Islet precursor cell (in vitro differentiated cells): Measurements from ENCODE around the gene BCAM.

Experiments
- DNase-seq: peaks from one replicate; pipeline ENCODE4 v3.0.0-alpha.2; 2018

Gene BCAM

DNA sequence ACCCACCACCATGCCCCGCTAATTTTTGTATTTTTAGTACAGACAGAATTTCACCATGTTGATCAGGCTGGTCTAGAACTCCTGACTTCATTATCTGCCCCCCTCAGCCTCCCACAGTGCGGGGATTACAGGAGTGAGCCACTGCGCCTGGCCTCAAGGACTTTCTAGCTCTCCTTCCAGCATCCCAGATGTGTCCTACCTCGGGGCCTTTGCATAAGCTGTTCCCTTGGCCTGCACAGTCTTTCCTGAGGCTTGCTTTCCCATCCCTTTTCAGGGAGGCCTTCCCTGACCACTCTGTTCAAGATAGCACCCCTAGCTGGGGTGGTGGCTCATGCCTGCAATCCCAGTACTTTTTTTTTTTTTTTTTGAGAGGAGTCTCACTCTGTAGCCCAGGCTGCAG, 14.3 kb upstream of the BCAM start:
- no peak for DNase-seq

DNA sequence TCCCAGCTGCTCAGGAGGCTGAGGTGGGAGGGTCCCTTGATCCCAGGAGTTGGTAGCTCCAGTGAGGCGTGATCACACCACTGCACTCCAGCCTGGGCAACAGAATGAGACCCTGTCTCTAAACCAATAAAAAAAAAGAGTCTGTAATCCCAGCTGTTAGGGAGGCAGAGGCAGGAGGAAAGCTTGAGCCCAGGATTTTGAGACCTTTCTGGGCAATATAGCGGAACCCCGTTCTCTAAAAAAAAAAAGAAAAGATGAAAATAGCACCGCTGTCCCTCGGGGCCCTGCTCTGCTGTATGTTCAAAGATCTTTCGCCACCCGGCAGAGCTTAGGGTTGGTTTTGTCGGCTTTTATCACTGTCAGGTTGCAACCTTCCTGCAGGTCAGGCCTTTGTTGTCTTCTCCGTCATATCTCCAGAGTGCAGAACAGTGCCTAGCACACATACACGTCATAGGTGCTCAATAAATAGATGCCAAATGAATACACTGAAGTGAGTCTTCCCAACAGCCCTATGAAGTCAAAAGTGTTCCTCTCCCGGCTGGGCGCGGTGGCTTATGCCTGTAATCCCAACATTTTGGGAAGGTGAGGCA, 13.4 kb upstream of the BCAM start:
- no peak for DNase-seq

DNA sequence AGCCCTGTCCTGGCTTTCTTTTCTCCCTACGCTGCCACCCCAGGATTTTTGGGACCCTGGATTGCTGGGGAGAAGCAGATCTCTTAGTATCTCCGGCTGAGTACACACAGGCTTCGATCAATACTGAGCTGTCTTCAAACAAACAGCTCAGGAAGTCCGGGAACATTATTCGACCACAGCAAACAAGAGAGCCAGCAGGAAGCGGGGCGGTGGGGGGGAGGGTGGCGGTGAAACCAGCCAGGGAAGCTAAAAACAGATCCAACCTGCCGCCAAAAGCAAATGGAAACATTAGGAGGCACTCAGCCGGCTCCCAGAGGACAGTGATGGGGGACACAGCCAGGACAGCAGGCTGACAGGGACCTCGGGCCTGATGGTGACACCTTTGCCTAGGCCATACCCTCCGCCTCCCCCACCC, 12.2 kb upstream of the BCAM start:
- peak; percentile 74 for DNase-seq

DNA sequence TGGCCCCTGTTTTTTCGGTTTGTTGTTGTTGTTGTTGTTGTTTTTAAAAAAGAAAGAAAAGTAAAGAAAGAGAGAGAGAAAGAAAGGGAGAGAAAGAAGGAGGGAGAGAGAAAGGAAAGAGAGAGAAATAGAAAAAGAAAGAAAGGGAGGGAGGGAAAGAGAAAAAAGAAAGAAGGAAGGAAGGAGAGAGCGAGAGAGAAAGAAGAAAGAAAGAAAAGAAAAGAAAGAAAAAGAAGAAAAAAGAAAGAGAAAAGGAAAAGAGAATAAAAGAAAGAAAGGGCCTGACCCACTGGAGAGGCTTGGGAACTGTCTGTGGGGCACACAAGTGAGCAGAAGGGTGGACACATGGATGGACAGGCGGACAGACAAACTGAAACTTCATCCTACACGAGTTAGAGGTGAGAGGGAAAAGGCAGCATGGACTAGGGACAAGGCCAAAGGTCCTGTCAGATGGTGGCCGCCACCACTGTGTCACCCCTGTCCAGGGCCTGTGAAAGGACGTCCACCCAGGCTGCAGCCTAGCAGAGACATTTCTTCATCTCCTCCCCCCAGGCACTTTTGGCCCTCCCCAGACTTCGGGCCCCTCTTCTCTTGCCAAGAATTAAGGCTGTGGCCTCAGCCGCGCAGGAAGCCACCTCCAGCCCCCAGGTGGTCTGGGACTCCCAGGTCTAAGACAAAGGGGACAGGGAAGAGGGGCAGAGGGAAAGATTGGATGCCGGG, 9.1 kb upstream of the BCAM start:
- no peak for DNase-seq

DNA sequence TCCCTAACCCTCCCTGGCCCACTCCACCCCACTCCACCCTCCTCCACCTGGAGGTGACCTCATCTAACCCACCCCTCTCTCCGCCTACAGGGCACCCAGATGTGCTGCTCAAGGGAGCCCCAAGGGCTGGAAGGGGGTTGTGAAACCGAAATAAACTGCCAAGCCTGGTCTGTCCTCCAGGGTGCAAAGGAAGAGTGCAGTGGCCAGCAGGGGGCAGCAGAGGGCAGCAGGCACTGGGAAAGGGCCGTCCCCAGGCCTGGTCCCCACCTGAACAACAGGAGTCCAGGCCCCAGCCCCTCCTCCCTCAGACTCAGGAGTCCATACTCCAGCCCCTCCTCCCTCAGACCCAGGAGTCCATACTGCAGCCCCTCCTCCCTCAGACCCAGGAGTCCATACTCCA, 8.4 kb upstream of the BCAM start:
- peak; percentile 92 for DNase-seq

DNA sequence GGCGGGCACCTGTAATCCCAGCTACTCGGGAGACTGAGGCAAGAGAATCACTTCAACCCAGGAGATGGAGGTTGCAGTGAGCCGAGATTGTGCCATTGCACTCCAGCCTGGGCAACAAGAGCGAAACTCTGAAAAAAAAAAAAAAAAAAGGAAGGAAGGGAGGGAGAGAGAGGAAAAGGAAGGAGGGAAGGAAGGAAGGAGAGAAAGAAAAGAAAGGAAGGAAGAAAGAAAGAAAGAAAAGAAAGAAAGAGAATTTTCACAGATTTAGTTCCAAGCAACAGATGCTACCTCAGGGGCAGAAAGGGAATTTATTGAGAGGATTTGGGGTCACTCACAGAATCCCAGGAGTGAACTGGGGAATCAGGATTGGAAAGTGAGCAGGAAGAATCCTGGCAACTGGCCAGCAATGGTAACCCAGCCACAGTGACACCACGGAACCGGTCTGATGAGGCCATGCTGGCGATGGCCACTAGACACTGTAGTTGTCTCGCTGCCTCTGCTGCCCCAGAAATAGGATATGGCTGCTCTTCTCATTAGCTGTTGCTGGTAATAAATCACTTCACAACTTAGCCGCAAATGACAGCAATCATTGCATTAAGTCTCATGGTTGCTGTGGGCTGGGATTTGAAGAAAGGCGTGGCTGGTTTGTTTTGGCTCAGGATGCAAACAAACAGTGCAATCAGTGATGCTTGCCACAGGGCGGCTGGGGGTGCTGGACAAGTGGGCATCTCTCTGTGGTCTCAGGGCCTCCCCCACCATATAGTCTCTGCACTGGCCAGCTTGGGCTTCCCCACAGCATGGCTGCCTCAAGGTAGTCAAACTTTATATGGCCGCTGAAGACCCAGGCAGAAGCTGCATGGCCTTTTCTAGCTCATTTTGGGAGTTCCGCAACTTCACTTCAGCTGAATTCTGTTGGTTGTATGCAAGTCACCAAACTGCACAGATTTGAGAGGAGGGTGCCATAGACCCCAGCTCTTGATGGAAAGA, 5.2 kb upstream of the BCAM start:
- no peak for DNase-seq

DNA sequence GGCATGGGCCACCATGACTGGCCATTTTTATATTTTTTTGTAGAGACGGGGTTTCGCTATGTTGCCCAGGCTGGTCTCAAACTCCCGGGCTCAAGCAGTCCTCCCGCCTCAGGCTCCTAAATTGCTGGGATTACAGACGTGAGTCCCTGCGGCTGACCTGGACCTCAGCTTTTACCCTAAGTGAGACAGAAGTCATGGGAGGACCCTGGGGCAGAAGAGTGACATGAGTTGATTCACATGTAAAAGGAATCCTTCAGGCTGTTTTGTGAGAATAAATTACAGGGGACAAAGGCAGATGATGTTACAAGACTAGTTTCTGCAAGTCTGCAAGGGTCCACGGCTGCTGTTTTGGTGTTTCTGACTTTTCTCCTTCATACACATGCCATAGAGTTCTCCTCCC, 2.6 kb upstream of the BCAM start:
- DNase-seq = no peak

DNA sequence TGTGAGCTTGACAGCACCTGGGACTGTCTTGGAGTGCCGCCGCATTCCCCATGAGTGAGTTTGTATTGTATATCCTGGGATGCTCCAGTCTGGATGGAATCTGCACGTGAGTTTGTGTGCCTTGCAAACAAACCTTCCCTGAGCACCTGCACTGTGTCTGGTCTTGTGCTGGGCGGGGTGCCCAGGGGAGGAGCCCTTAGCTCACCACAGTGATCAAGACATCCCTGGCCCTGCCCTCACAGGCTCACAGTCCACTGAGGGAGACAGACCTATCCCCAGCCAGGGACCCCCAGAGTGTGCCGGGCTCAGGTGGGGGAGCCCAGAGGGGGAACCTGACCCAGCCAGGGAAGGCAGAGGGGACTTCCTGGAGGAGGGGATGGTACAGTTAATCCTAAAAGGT, 1.7 kb upstream of the BCAM start:
- no peak for DNase-seq

DNA sequence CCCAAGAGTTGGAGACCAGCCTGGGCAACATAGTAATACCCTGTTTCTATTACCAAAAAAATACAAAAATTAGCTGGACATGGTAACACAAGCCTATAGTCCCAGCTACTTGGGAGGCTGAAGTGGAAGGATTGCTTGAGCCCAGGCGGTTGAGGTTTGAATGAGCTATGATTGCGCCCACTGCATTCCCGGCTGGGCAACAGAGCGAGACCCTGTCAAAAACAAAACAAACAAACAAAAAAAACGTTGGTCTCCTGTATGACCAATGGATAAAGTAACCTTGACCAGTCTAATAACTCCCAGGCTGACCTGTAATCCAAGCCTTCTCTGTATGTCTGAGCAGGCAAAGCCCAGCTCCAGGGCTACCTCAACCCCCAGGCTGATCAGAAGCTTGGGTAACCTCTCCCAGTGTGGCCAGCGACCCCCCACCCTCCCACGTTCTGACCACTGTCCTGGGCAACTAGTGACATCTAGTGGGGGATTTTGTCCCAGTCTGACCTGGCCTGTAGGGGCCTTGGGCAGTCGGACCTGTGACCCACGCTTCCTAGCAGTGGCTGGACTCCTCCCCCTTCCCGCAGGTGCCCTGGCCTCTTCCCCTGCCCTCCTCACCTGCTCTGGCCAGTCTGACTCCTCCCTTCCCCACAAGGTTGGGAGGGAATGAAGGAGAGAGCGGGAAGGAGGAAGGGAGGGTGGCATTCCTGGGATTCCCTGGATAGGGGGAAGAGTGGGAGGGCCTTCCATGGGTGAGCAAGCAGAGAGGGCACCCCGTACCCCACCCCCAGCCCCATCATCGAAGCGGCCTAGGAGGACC, 1.0 kb upstream of the BCAM start:
- peak; percentile 97 for DNase-seq

DNA sequence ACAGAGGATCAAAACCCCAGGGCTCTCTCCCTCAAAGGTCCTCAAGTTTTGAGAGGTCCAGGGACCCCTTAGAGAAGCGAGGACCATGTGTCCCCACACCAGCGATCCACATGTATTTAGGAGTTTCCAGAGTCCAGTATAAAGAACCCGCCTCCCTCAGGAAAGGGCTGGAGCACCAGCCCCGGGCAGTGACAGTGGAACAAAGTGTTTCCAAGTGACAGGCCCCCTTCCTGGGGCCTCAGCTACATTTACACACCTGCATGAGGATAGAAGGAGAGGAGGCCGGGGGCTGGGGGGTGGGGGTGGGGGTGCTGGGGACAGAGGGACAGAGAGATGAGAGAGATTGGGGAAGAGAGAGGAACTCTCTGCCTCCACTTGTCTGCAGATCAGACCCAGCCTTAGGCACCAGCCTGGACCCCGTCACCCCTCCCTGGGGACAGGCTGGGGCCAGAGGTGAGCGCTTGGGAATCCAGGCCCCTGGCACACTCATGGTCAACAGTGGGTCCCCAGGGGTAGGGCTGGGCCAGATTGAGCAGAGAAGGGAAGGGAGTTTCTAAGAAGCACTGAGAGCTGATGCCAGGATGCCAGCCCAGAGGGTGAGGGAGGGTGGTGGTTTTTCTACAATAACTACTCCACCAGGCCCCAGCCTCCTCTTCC, 802 bp downstream of the BCAM start:
- no peak for DNase-seq

DNA sequence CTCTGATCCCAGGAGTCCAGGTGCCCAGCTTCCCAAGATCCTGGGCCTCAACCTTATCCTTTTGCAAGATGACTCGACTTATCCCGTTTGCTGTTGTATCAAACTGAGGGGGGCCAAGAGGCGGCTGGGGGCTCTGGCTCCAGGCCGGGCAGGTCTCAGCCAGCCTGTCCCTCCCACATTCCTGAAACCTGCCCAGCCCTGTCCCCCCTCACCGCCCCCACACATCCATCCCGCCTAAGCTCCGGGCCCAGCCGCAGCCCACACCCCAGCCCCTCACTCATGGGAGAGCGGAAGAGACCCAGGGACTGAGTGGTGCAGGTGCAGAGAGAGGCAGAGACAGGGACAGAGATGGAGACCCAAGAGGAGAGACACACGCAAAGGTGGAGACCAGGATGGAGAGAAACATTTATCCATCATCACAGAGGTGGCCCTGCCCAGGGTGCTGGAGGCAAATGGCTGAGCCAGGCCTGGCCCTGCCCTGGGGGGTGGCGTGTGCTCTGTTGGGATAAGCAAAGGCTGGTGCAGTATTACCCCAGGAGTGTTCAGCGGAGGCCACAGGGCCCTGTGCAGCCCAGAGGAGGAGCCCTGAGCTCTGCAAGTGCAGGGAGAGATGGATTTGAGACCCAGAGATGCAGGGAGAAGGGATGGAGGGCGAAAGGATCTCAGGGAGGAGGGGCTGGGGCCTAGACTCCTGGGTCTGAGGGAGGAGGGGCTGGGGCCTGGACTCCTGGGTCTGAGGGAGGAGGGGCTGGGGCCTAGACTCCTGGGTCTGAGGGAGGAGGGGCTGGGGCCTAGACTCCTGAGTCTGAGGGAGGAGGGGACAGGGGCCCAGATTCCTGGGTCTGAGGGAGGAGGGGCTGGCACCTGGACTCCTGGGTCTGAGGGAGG, 1.6 kb downstream of the BCAM start:
- DNase-seq = no peak

DNA sequence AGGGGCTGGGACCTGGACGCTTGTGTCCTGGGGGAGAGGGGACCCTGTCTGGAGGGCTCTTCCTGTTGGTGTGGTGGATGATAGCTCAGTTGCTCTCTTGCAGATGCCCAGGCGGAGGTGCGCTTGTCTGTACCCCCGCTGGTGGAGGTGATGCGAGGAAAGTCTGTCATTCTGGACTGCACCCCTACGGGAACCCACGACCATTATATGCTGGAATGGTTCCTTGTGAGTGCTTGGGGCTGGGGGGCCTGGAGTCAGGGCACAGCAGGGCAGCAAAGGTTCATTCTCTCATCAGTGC, 2.2 kb downstream of the BCAM start:
- DNase-seq = no peak

DNA sequence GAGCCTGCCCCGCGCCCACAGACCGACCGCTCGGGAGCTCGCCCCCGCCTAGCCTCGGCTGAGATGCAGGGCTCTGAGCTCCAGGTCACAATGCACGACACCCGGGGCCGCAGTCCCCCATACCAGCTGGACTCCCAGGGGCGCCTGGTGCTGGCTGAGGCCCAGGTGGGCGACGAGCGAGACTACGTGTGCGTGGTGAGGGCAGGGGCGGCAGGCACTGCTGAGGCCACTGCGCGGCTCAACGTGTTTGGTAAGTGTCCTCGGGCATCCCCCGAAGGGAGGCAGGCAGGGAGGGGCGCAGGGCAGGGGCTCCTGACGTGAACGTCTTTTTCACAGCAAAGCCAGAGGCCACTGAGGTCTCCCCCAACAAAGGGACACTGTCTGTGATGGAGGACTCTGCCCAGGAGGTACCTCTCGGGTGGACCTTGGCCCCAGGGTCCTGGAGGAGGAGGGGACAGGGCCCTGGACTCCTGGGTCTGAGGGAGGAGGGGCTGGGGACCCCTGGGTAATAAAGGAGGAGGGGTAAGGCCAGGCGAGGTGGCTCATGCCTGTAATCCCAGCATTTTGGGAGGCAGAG, 3.3 kb downstream of the BCAM start:
- DNase-seq = no peak

DNA sequence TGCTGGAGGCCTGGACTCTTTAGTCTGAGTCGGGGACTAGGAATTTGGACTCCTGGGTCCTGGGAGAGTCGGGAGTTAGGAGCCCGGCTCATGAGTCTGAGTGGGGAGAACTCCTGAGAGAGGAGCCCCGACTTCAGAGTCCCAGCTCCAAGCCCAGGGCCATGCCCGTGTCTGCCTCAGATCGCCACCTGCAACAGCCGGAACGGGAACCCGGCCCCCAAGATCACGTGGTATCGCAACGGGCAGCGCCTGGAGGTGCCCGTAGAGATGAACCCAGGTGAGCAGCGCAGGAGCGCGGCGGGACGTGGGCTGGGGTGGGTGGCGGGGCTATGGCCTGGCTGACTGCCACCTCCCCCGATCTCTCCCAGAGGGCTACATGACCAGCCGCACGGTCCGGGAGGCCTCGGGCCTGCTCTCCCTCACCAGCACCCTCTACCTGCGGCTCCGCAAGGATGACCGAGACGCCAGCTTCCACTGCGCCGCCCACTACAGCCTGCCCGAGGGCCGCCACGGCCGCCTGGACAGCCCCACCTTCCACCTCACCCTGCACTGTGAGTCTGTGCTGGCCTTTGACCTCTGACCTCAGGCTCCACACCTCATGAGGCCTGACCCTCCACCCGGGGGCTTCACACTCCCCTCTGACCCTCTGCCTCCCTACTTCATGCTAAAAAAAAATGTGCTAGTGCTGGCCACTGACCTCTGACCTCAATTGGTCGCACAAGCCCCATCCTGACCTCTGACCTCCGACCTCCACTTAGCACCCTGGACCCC, 4.4 kb downstream of the BCAM start:
- DNase-seq = no peak

DNA sequence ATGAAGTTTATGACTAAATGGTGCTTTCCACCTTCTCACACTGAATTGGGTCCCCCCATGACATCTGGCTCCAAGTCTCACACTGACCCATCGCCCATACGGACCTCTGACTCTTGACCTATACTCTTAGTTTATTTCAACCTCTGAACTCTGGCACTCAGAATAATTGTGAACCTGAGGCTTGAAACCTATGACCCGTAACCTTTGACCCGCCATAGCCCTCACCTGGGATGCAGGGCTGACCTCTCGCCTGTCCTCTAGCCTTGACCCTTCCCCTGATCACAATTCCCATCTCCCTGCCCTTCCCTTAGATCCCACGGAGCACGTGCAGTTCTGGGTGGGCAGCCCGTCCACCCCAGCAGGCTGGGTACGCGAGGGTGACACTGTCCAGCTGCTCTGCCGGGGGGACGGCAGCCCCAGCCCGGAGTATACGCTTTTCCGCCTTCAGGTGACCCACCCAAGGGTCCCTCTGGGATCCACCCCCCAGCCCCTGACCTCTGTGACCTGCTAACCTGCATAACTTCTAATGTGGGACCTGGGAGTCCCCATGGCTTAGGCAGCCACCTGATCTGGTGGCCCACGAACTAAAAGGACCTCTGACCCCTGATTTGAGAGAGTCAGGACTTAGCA, 5.1 kb downstream of the BCAM start:
- DNase-seq = no peak

DNA sequence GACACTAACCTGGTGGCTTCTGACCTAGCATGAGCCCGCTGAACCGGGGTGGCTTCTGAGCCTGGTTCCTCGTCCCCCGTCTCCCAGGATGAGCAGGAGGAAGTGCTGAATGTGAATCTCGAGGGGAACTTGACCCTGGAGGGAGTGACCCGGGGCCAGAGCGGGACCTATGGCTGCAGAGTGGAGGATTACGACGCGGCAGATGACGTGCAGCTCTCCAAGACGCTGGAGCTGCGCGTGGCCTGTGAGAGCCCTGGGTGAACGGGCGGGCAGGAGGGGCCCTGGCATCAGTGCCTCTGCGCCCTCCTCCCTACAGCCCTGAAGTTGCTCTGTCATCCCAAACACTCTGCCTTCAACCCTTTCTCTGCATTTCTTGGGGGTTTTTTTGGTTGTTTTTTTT, 5.6 kb downstream of the BCAM start:
- no peak for DNase-seq

DNA sequence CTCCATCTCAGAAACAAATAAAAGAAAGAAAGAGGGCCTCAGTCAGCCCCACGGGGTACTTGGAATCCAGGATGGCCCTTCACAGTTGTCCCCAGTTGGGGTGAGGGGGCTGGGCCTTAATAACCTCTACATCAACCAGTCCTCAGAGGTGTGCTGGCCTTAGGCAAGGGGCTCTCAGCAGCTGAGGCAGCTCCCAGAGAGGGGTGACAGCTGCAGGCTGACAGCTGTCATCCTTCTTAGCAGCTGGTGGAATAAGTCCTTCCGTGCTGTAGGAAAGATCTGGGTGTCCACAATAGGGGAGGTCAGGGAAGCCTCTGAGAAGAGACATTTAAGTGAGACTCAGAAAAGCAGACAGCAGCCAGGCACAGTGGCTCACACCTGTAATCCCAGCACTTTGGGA, 7.4 kb downstream of the BCAM start:
- DNase-seq = no peak

DNA sequence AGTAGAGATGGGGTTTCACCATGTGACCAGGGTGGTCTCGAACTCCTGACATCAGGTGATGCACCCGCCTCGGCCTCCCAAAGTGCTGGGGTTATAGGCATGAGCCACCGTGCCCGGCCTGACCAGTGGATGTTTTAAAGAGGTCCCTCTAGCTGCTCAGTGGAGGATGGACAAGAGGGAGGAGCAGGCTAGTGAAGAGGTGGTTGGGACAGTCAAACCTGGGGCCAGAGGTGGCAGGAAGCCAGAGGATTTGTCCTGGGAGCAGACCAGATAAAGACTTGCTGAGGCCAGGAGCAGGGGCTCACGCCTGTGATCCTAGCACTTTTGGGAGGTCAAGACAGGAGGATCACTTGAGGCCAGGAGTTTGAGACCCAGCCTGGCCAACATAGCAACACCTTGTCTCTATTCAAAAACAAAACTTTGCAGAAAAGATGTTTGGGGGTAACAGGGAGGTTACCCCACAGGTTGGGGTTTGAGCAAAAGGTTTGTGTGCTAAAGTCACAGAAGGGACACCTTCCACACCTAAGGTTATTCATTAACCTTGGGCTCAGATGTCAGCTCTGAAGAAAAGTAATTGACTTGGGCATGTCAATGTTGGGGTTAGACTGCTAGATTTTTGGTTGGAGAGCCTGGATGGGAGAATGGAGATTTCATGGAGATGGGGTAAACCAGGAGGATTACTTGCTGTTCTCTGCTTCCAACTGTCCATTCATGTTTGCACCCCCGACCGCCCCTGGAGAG, 9.0 kb downstream of the BCAM start:
- DNase-seq = no peak

DNA sequence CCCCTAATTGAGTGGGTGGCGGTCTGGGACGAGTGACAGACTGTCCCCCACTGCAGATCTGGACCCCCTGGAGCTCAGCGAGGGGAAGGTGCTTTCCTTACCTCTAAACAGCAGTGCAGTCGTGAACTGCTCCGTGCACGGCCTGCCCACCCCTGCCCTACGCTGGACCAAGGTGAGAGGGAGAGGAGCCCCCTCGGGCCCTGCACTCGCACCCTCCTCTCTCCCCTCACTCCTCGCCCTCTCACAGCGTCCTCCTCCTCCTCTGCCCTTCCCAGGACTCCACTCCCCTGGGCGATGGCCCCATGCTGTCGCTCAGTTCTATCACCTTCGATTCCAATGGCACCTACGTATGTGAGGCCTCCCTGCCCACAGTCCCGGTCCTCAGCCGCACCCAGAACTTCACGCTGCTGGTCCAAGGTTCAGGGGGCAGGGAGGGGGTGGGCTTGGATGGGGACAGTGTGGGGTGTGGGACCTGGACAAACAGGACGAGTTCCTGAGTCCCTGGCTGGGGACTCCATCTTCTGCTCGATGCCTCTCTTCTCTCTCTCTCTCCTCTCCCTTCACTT, 9.6 kb downstream of the BCAM start:
- DNase-seq = no peak
